HG03039 (cell line): ENCODE measurements around the gene DOCK11.
"Not testable (repeated sequence)": the region's sequence is repeated elsewhere in the genome, so short reads cannot be mapped to it uniquely, and the experiment has no call there.

Experiments used
- ATAC-seq: cut with Tn5 transposase; IDR thresholded peaks from one replicate; pipeline ENCODE4 v1.9.1; 2021; ENCODE audit warnings: mild to moderate bottlenecking, moderate library complexity; ENCODE audit not compliant: unreplicated experiment

The DOCK11 gene

GRCh38 chrX:118495061-118495921, at the start of gene DOCK11:
Gene DOCK11 (plus strand): TSS chrX:118495815. CDS start chrX:118495972, 157 bp downstream.
- peak; percentile 68 for ATAC-seq

- no peak for ATAC-seq
These were observed 47.3 kb upstream of the DOCK11 start for GRCh38 chrX:118448273-118448783.

GRCh38 chrX:118455013-118455412, 40.6 kb upstream of the DOCK11 start:
- ATAC-seq = no peak

GRCh38 chrX:118459494-118459893, 36.1 kb upstream of the DOCK11 start:
- ATAC-seq = no peak

- ATAC-seq = no peak
These were observed 31.1 kb upstream of the DOCK11 start for GRCh38 chrX:118464501-118464900.

GRCh38 chrX:118468122-118468521, 27.5 kb upstream of the DOCK11 start:
- no peak for ATAC-seq

GRCh38 chrX:118470721-118471347, 24.8 kb upstream of the DOCK11 start:
- ATAC-seq = not testable (repeated sequence)

GRCh38 chrX:118474586-118474985, 21.0 kb upstream of the DOCK11 start:
- ATAC-seq = no peak

GRCh38 chrX:118475903-118476302, 19.7 kb upstream of the DOCK11 start:
- no peak for ATAC-seq

GRCh38 chrX:118480172-118480571, 15.4 kb upstream of the DOCK11 start:
- no peak for ATAC-seq

GRCh38 chrX:118482384-118482783, 13.2 kb upstream of the DOCK11 start:
- ATAC-seq = not testable (repeated sequence)

- no peak for ATAC-seq
These were observed 11.3 kb upstream of the DOCK11 start for GRCh38 chrX:118484216-118484903.

GRCh38 chrX:118486693-118487092, 8.9 kb upstream of the DOCK11 start:
- not testable (repeated sequence) for ATAC-seq

GRCh38 chrX:118493016-118493415, 2.6 kb upstream of the DOCK11 start:
- ATAC-seq = no peak

- ATAC-seq = no peak
These were observed 1.8 kb upstream of the DOCK11 start for GRCh38 chrX:118493653-118494297.

- peak; percentile 38 for ATAC-seq
These were observed 545 bp downstream of the DOCK11 start for GRCh38 chrX:118495958-118496762.

GRCh38 chrX:118496763-118497079, 1.1 kb downstream of the DOCK11 start:
- peak; percentile 7 for ATAC-seq

GRCh38 chrX:118497180-118497818, 1.7 kb downstream of the DOCK11 start:
- ATAC-seq = no peak

- no peak for ATAC-seq
These were observed 2.7 kb downstream of the DOCK11 start for GRCh38 chrX:118498351-118498750.

GRCh38 chrX:118498755-118499154, 3.1 kb downstream of the DOCK11 start:
- ATAC-seq = no peak
